ENCODE data around the gene FKBP14. TPM values are rescaled to one million over a fixed set of nuclear protein-coding genes. Genes with fewer than 3 reads are reported as not detected.
A peak's percentile ranks its signal among the peaks of the same experiment; 100 is the strongest.

The FKBP14 gene
- total and polyA plus RNA-seq, 2 of the 8 experiments (the other 6 are each of a cell fraction or from before 2014, with no cell fraction given): 3.2 to 20.7 TPM

DNA sequence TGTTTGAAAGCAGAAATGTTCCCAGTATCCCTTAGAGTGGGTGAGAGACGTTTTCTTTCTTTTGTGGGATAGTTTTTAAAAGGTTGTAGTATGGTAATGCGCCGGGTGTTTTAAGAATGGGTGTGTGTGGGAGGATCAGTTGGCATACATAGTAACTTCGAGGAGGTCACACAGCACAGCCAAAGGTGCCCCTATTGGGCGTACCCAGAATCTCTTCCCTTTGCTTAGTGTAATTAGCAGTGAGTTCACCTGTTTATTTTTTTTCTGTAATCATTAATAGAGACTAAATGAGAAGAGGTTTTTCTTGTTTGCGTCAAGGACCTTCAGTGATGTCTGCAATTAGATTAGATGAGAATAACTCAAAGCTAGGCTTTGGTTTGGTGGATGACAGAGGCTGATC lies 3.2 kb upstream of the FKBP14 start:
- H3K4me1 ChIP-seq (replicated peaks in 1 of 4; ENCODE audit: control insufficient read depth in 3 of 4, insufficient read depth in 4 of 4, low read length in 3 of 4): peaks cover 0 to 13% (median 5%) of the 10 kb centered on the region in 4 experiments; a peak in 5 of 7 replicates
- no peaks in the 10 kb centered on the region for H3K27me3 ChIP-seq (replicated peaks in 1 of 4; ENCODE audit: control insufficient read depth in 3 of 4, extremely low read depth in 1 of 4, insufficient read depth in 3 of 4, low read length in 3 of 4)
- CTCF ChIA-PET (ENCODE audit: partially characterized antibody): interaction anchor here (1.2 to 1.7 kb wide), 4 partner anchors 18 to 52 kb away, joined by 3 to 5 read pairs (median 3); no protein-coding TSS in a partner anchor
- no peak overlapping the region for H4K5ac ChIP-seq (ENCODE audit: insufficient read length, low read depth, low read length)
- no peak overlapping the region for H2AK5ac ChIP-seq (ENCODE audit: low read depth, low read length)
- no peak overlapping the region for H3K9ac ChIP-seq (replicated peaks in 1 of 4; ENCODE audit: extremely low read depth in 1 of 4, low read depth in 3 of 4, low read length in 3 of 4)
- WGBS, 2 experiments (ENCODE audit: extremely low coverage in 1 of 2, insufficient coverage in 1 of 2, insufficient read length in 1 of 2, insufficient replicate concordance in 2 of 2, low coverage in 1 of 2, low lambda C conversion rate in 2 of 2, missing lambda C conversion rate in 1 of 2): 35% methylated on average over 6 of the region's 6 CpGs; no CpG with 5 or more reads in 1 of the 2 experiments
- H2BK120ac ChIP-seq (replicated peaks; ENCODE audit: low read depth, low read length): no peak overlapping the region
- peak overlapping the region; percentile 85 to 96 for H3K4me2 ChIP-seq (ENCODE audit: insufficient read depth in 1 of 2, low read depth in 2 of 2, low read length in 2 of 2)
- no peaks in the 10 kb centered on the region for H3K9me3 ChIP-seq (ENCODE audit: insufficient read depth in 2 of 2, low read depth in 1 of 2, low read length in 1 of 2)
- H3K56ac ChIP-seq (replicated peaks; ENCODE audit: insufficient read length, low read depth, low read length): no peak overlapping the region
- peaks cover 11% of the 10 kb centered on the region for H3K23me2 ChIP-seq (ENCODE audit: low read depth, low read length)
- H3K4me3 ChIP-seq (ENCODE audit: extremely low read depth in 1 of 4, insufficient read depth in 2 of 4, low read depth in 3 of 4, low read length in 4 of 4): peak overlapping the region; percentile 83 to 97 (median 90); a peak in 7 of 8 replicates
- TF ChIP-seq SAP30 (IDR thresholded peaks at IDR 0.05; ENCODE audit: insufficient read depth, insufficient replicate concordance, low read length): no peak
- TF ChIP-seq, protein P1, sequence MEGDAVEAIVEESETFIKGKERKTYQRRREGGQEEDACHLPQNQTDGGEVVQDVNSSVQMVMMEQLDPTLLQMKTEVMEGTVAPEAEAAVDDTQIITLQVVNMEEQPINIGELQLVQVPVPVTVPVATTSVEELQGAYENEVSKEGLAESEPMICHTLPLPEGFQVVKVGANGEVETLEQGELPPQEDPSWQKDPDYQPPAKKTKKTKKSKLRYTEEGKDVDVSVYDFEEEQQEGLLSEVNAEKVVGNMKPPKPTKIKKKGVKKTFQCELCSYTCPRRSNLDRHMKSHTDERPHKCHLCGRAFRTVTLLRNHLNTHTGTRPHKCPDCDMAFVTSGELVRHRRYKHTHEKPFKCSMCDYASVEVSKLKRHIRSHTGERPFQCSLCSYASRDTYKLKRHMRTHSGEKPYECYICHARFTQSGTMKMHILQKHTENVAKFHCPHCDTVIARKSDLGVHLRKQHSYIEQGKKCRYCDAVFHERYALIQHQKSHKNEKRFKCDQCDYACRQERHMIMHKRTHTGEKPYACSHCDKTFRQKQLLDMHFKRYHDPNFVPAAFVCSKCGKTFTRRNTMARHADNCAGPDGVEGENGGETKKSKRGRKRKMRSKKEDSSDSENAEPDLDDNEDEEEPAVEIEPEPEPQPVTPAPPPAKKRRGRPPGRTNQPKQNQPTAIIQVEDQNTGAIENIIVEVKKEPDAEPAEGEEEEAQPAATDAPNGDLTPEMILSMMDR (IDR thresholded peaks at IDR 0.05; ENCODE audit: control extremely low read depth in 1 of 3, insufficient read depth in 1 of 3, low read depth in 1 of 3, low read length in 3 of 3): peak in 1 of 3 experiments; percentile 10; a peak in 1 of 4 replicates
- TF ChIP-seq ASH2L (IDR thresholded peaks at IDR 0.05; ENCODE audit: low read length): no peak
- H4K91ac ChIP-seq (replicated peaks; ENCODE audit: insufficient read length, low read length): no peak overlapping the region
- no peak overlapping the region for H2BK5ac ChIP-seq (ENCODE audit: low read depth, low read length)
- H2BK20ac ChIP-seq (ENCODE audit: low read length): no peak overlapping the region
- no peak overlapping the region for H3K4ac ChIP-seq (replicated peaks; ENCODE audit: insufficient read length, low read depth, low read length)
- no peak overlapping the region for H3K27ac ChIP-seq (ENCODE audit: low read depth, low read length)
- no peaks in the 10 kb centered on the region for H3K36me3 ChIP-seq (ENCODE audit: control insufficient read depth in 2 of 4, insufficient read depth in 4 of 4, low read length in 3 of 4)
- no peak overlapping the region for H3K23ac ChIP-seq (ENCODE audit: insufficient read length)
- no peak overlapping the region for H3K14ac ChIP-seq (ENCODE audit: insufficient read length)
- no peak for FAIRE-seq
- DNase-seq (ENCODE audit: low read depth in 1 of 2, low spot score in 2 of 2): no peak
- H2BK12ac ChIP-seq (ENCODE audit: low read depth, low read length): no peak overlapping the region
- no peak overlapping the region for H3K18ac ChIP-seq (ENCODE audit: extremely low read depth, low read length)
- POLR2A ChIA-PET (ENCODE audit: partially characterized antibody): interaction anchor here (0.9 to 1.6 kb wide), 4 partner anchors 11 to 34 kb away, joined by 3 to 7 read pairs (median 3); no protein-coding TSS in a partner anchor
- peaks cover 8 to 71% of the 10 kb centered on the region in 2 experiments for H3K79me2 ChIP-seq (ENCODE audit: control insufficient read depth in 1 of 2, insufficient read depth in 2 of 2, low read length in 2 of 2)
- no peak overlapping the region for H2BK15ac ChIP-seq (ENCODE audit: low read length)
- no peak overlapping the region for H2AFZ ChIP-seq (ENCODE audit: low read length)
- no peak overlapping the region for H4K8ac ChIP-seq (ENCODE audit: extremely low read depth, insufficient read depth, low read length)
- H3K79me1 ChIP-seq (ENCODE audit: low read depth, low read length): peaks cover 2% of the 10 kb centered on the region; the same call in 1 of the 2 replicates
- H4K20me1 ChIP-seq (replicated peaks in 1 of 2; ENCODE audit: control insufficient read depth in 1 of 2, insufficient read depth in 2 of 2, low read length in 2 of 2): peaks cover 2 to 11% of the 10 kb centered on the region in 2 experiments

All from H1 (cell line).